Transverse colon (tissue), 4 donors: ENCODE measurements around the gene NOC4L.

Experiments used
- POLR2AphosphoS5 ChIP-seq, 3 donors: sonication (generic); formaldehyde crosslinking; IDR thresholded peaks; one replicate each; pipeline ENCODE4 v1.6.1; 2016; ENCODE audit warnings: antibody characterized with exemption in 3 of 3
- TF ChIP-seq, protein P1 (sequence below), 5 experiments: fragments of 200-600 bp in 3 of 5; fragments of 450-650 bp in 2 of 5; sonication (generic) in 3 of 5; IDR thresholded peaks; 1 replicate in 2 of 5; 2 replicates in 3 of 5; pipeline ENCODE4 v1.5.1; 2016 to 2017; ENCODE audit warnings: antibody characterized with exemption in 5 of 5, inconsistent platforms in 3 of 5, mild to moderate bottlenecking in 2 of 5, moderate library complexity in 1 of 5

- TF ChIP-seq, protein P1, sequence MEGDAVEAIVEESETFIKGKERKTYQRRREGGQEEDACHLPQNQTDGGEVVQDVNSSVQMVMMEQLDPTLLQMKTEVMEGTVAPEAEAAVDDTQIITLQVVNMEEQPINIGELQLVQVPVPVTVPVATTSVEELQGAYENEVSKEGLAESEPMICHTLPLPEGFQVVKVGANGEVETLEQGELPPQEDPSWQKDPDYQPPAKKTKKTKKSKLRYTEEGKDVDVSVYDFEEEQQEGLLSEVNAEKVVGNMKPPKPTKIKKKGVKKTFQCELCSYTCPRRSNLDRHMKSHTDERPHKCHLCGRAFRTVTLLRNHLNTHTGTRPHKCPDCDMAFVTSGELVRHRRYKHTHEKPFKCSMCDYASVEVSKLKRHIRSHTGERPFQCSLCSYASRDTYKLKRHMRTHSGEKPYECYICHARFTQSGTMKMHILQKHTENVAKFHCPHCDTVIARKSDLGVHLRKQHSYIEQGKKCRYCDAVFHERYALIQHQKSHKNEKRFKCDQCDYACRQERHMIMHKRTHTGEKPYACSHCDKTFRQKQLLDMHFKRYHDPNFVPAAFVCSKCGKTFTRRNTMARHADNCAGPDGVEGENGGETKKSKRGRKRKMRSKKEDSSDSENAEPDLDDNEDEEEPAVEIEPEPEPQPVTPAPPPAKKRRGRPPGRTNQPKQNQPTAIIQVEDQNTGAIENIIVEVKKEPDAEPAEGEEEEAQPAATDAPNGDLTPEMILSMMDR (IDR thresholded peaks at IDR 0.05), result no peak
- TF ChIP-seq POLR2AphosphoS5 (IDR thresholded peaks at IDR 0.05), result no peak
Observed at GRCh38 chr12:132100306-132101065, 43.8 kb upstream of the NOC4L start.
